HG03097 (cell line): ENCODE results near the gene USP10.
"Not testable (repeated sequence)": the region's sequence is repeated elsewhere in the genome, so short reads cannot be mapped to it uniquely, and the experiment has no call there.

ENCODE experiments used
- ATAC-seq: cut with Tn5 transposase; IDR thresholded peaks from one replicate; pipeline ENCODE4 v1.9.1; 2021; ENCODE audit not compliant: unreplicated experiment, low FRiP score

USP10 gene

DNA sequence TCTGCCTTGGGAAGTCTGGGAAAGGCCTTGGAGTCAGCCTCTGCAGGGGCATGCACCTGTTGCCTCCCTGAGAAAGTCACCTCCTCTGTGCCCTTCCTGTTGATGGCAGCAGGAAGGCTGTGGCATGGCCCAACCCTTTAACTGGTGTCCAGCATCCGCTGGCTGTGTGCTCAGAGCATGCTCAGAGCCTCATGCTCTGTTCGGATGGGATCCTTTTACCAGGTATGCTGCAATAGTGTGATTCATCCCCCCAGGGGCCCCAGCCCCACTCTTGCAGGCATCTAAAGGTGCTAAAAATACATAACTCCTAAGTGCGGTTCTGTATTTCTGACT lies 26.6 kb upstream of the USP10 start:
- ATAC-seq = no peak

DNA sequence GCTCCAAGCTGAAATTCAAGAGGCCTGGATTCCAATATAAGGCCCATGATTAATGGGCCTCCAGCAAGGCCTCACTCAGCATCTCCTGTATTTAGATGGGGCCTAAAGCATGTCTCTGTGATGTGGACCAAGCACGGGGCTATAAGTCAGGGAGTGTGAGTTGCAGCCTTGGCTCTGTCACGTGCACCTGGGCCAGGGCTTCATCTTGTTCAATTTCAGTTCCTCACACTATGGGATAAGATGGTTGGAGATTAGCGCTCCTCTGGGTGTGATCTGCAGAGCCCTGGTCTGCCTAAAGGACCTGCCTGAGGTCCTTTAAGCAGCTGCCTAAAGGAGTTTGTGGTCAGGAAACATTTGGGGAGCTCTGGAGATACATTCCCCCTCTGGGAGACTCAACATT lies 26.2 kb upstream of the USP10 start:
- no peak for ATAC-seq

DNA sequence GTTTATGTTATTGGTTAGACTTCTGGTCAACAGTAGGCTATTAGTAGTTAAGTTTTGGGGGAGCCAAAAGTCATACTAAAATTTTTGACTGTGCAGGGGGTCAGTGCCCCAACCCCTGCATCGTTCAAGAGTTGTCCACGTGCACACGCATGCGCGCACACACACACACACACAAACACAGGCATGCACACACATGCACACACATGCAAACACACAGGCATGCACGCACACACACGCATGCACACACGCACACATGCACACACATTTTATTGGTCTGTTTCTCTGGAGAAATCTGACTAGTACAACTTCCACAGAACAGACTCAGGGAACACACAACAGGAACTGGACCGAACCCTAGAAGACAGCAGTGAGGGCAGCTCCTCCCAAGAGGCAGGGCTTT lies 24.4 kb upstream of the USP10 start:
- no peak for ATAC-seq

DNA sequence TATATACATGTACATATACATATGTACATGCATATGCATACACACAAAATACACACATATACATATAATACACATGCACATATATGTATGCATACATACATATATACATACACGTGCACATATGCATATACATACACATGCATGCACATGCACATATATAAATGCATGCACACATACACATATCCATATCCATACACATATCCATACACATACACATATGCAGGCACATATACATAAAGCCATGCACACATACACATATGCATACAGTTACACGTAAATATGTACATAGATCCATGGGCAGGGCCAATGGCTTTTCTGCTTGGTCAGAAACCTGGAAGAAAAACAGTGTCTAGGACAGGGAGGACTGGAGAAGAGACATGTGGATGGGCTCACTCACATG lies 23.9 kb upstream of the USP10 start:
- no peak for ATAC-seq

DNA sequence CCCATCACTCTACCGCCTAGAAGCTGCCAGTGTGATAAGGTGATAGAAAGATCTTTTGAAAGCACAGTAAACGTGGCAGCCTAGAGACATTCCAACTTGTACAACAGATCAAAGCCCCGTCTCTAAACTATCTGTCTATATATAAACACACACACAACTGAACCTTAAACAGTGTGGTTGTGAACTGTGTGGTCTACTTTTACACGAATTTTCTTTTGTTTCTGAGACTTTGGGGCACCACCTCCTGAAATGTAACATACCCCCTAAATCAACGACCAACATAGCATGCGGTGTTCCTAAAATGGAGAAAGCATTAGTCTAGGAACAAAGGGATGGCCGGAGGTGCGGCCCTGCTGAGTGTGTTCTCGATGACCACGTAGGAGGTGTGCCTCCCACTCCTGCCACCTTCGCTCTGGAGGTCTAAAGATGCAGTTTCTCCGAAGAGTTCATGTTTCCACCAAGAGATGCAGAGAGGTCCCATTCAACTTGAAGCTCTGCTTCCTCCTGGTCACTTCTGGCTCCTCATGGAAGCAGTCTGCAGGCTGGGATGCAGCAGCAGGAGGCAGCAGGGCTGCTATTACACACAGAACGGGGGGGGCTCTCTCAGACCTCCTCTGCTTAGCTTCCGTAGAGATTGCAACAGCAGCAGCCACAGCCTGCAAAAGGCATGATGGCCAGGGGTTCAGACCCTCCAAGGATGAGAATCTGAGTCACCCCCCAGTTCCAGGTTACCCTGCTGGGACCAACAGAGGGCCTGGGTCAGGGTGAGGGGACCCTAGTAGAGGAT lies 22.6 kb upstream of the USP10 start:
- ATAC-seq = no peak

DNA sequence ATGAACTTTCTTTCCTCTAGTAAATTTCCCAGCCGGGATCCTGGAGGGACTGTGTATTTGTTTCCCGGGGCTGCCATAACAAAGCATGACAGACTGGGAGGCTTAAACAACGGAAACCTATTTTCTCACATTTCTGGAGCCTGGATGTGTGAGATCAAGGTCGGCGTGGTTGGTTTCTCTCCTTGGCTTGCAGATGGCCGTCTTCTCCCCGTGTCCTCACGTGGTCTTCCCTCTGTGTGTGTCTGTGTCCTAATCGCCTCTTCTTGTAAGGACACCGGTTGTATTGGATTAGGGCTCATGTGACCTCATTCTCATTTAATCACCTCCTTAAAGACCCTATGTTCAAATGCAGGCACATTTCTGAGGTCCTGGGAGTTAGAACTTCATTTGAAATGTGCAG lies 22.0 kb upstream of the USP10 start:
- ATAC-seq = no peak

DNA sequence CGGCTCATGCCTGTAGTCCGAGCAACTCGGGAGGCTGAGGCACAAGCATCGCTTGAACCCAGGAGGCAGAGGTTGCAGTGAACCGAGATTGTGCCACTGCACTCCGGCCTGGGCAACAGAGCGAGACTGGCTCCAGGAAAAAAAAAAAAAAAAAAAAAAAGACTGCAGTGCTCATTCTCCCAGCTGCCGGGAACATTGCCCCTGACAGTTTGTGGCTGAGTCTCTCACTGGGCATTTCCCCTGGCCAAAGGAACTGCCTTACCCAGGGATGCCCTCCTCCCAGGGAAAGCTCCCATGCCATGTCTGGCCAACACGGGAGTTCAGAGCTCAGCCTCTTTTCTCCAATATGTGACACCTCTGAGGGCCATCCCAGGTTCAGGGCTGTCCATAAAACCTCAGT lies 21.3 kb upstream of the USP10 start:
- no peak for ATAC-seq

DNA sequence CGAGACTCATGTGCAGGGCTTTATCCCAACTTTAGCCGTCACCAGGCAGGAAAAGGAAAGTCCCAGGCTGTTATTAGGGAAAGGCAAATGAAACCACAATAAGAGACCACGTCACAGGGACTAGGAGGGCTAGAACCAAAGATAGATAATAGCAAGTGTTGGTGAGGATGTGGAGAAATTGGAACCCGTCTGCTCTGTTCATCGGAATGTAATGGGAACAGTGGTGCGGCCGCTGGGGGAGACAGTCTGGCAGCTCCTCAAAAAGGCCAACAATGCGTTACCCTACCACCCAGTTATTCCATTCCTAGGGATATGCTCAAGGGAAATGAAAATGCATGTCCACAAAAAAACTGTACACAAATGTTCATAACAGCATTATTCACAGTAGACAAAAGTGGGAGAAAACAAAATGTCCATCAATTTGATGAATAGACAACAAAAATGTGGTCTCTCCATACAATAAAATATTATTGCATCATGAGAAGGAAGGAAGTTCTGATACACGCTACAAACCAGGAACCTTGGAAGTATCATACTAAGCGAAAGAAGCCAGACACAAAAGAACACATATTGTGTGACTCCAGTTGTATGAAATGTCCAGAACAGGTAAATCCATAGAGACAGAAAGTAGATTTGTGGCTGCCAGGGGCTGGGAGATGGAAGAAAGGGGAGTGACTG lies 19.5 kb upstream of the USP10 start:
- no peak for ATAC-seq

DNA sequence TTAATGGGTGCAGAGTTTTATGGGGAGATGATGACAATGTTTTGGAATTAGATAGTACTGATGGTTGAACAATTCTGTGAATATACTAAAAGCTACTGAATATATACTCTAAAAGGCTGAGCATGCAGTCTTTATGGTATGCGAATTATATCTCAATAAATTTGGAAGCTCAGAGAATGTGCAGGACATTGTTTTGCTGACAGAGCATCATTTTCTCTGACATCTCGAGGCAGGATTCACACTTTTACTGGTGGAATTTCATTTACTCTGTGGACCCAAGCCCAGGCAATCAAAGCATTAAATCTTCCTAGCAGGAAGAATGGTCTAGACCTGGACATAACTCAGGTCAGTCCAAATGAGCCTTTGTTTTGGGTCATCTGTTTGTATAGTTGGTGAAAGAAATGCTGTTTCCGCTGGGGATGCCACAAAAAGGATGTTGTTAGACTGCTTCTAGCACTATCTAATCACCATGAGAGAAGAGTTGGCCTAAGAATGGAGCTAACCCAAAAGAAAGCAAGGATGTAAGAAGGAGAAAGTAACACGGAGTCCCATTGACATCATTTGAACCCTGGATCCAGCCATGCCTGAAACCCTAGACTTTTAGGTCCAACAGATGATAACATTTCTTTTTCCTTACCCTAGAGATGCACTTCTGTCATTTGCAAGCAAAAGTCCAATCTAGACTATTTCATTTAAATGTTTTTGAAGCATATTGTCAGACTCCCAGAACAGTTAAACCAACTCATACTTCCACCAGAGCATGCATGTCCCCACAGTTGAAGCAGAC lies 18.8 kb upstream of the USP10 start:
- ATAC-seq = no peak

DNA sequence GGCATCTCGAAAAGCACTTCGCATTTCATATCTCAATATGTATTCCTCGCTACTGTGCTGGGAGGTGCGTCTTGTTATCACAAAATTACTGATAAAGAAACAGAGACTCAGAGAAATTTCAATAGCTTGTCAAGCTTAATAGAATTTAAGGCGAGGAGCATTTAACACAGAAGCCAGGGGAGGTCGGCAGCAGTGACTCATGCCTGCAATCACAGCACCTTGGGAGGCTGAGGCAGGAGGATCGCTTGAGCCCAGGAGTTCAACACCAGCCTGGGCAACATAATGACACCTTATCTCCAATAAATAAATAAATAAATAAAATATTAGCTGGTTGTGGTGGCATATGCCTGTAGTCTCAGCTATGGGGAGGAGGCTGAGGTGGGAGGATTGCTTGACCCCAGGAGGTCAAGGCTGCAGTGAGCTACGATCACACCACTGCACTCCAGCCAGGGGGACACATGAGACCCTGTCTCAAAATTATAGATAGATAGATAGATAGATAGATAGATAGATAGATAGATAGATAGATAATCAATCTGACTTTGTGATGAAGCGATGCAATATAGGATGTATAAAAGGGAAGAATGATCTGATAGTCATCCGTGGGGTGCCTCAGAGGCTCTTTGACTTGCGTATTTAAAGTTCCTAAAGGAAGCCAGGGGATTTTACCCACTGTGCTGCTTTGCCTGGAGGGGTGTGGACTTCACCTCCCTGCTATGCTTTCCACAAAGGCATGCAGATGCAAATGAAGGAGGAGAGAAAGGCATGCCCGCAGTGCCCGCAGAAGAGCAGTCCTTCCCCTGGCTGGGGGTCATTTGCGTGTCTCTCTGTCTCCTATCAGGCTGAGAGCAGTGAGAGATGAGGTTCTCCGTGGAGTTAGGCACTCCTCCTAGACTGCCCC lies 15.9 kb upstream of the USP10 start:
- no peak for ATAC-seq

DNA sequence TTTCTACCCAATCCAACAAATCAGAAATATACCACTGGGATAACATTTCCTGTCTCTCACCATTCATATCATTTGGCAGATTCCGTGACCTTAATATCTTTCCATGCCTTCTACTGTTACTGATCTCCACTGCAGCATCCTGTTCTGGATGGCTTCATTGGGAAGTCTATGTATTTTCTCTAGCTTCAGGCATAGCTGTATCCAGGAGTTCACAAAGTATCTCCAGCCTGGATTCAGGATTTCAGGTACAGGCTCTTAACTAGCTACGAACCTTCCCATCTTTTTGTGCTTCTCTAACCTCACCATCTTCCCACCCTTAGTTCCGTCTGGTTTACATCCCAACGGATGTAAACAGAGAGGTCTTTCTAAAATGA lies 15.2 kb upstream of the USP10 start:
- ATAC-seq = no peak

DNA sequence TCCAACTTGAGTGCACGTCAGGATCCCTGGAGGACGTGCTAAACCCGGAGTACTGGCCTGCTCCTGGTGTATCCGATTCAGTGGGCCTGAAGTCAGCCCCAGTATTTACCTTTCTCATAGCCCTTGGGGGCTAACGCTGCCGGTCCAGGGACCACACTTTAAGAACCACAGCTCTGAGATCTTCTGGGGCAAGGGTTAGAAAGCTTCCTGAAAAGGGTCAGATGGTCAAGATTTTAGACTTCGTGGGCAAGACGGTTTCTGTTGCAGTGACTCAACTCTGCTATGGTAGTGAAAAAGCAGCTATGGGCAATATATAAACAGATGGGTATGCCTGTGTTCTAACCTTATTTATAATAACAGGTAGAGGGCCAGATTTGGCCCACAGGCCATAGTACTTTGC lies 14.6 kb upstream of the USP10 start:
- ATAC-seq = no peak

DNA sequence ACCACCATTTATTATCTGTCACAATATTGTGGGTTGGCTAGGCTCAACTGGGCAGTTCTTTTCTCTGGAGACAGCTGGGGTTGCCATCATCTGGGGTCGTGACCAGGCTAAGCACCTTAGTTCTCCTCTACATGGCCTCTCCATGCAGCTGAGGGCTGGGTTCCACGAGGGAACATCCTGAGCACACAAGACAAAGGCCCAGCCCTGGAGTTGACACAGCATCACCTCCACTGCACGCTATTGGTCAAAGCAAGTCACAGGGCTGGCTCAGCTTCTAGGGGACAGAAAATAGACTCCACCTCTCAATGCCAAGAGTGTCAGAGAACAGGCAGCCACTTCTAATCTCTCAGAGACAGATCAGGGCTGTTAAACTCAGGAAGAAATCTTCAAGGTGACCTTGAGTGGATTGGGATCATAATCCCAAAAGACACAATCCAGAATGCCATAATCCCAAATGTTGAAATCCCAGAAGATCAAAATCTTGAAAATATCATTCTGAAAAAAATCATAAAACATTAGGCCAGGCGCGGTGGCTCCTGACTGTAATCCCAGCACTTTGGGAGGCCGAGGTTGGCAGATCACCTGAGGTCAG lies 13.0 kb upstream of the USP10 start:
- no peak for ATAC-seq

DNA sequence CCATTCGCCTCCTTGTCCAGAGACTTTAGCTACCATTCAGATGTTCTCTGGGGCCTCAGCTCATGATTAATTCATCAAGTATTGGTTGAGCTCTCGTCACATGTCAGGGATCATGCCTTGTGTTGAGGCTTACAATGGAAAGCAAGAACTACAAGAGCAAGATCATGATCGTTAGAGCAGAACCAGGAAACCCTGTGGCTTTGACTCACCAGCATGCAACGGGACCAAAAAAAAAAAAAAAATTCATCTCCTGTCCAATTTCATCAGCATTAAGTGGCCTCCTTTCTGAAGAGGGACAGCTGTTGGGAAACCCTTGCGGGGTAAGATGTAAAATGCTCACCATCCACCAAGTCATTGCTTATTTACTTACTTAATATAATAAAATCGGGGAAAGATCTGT lies 12.1 kb upstream of the USP10 start:
- peak; percentile 82 for ATAC-seq

DNA sequence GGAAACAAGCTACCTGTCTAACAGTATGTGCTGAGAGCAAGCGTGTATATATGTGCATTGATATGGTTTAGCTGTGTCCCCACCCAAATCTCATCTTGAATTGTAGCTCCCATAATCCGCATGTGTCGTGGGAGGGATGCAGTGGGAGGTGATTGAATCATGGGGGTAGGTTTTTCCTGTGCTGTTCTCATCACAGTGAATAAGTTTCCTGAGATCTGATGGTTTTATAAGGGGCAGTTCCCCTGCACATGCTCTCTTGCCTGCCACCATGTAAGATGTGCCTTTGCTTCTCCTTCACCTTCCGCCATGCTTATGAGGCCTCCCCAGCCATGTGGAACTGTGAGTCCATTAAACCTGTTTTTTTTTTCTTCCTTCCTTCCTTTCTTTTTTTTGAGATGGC lies 11.6 kb upstream of the USP10 start:
- ATAC-seq = not testable (repeated sequence)

DNA sequence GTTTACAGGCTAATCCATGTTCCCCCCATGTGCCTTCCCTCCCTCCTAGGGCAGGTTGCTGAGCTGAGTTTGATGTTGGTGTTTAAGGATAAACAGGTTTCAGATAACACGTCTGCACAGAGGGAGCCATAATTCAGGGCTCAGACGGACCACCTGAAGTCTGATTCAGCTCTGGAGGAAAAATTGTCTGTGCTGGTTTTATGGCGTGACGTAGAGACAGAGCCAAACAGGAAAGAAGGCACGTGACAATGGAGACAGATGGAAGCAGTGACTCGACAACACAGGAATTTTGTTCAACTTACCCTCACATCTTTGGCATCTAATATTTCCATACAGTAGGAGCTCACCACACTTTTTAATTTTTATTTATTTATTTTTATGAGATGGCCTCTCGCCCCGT lies 10.7 kb upstream of the USP10 start:
- ATAC-seq = no peak

DNA sequence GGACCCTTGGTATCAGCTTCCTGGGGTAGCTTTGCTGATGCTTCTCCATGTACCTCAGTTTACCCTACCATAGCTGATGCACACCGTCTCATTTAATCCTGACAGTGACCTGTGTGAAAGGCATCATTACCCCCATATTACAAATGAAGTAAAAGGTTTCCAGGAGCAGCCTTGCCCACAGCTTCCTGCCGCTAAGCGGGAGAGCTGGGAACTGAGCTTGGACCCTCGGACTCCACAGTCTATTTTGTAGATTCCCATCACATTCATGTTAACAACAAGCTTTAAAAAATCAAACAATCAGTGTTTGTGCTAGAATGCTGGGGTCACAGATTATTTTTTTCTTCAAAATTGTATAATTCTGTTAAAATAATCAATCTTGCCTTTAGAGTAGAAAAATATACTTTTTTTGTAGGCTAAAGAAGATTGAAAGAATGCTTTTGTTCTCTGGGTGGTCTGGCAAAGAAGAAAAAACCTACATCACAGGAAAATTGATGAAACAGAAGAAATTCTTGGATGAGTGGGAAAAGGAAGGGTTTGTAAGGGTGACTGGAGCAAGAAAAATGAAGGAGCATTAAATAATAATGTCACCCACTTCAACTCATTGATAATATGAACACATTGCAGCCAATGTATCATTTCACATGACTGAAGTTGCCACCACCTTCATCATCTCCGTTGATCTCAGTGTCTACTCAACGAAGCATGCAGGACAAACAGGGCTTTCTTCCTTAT lies 9.5 kb upstream of the USP10 start:
- no peak for ATAC-seq

DNA sequence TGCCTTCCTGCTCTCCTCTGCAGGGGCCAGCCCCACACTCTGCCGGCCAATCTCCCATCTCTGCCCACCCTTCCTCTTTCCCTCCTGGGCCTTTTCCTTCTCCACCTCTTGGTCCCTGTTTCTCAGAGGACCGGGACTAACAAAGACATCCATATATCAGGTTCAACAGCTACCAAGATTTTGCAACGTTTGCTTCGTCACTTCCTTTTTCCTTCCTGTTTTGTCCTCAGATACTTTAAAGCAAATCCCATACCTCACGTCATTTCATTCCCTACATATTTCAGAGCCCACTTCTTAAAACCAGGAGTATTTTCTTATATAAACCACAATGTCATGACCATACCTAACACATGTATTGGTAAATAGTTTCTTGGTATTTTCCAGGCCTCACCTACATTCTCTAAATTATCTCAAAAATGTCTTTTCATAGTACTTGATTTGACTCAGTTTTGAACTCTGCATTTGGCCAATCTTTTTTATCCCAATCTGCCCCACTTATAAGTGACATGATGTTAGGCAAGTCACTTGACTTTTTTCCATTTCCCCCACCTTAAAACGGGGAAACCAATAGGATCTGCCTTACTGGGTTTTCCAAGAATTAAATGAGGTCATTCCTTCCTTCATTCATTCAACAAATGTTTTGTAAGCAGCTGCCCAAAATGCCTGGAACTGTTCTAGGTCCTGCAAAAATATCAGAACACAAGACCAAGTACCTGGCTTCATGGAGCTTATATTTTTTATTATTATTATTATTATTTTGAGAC lies 7.2 kb upstream of the USP10 start:
- ATAC-seq = no peak

DNA sequence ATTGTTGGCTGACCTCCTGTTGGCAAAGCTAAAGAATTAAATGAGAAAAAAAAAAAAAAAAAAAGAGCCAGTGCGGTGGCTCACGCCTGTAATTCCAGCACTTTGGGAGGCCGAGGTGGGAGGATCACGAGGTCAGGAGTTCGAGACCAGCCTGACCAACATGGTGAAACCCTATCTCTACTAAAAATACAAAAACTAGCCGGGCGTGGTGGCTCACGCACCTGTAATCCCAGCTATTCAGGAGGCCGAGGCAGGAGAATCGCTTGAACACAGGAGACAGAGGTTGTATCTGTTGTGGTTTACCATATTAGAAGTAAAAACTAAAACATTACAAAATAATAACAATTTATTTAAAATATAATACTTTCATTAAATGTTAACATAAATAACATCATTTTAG lies 5.9 kb upstream of the USP10 start:
- ATAC-seq = not testable (repeated sequence)
